OCI-LY1 (cell line): ENCODE results near the gene AP2M1.

Source experiments
- H2AFZ ChIP-seq: fragments of 200-600 bp; sonication (generic), shearing (Covaris generic); 2 replicates; pipeline ENCODE4 v1.6.0; 2014; ENCODE audit warnings: antibody characterized with exemption, mild to moderate bottlenecking, low read length
- H3F3A ChIP-seq: fragments of 200-600 bp; sonication (generic), shearing (Covaris generic); 2 replicates; pipeline ENCODE4 v1.6.0; 2014; ENCODE audit warnings: mild to moderate bottlenecking, antibody characterized with exemption, low read length, moderate library complexity; ENCODE audit not compliant: insufficient read depth
- H3K27ac ChIP-seq: fragments of 200-600 bp; sonication (generic); 2 replicates; pipeline ENCODE4 v1.5.1; 2014; ENCODE audit warnings: low read length, mixed run types, mild to moderate bottlenecking, low read depth; ENCODE audit not compliant: poor library complexity, severe bottlenecking
- H3K27me3 ChIP-seq: fragments of 200-600 bp; sonication (generic); 2 replicates; pipeline ENCODE4 v1.6.0; 2014; ENCODE audit warnings: antibody characterized with exemption, mild to moderate bottlenecking, low read length, moderate library complexity; ENCODE audit not compliant: insufficient read depth
- H3K36me3 ChIP-seq: fragments of 200-600 bp; sonication (generic); 2 replicates; pipeline ENCODE4 v1.6.1; 2014; ENCODE audit warnings: mild to moderate bottlenecking, antibody characterized with exemption, low read length, moderate library complexity, mixed read lengths; ENCODE audit not compliant: insufficient read depth
- H3K4me1 ChIP-seq: fragments of 200-600 bp; sonication (generic); 2 replicates; pipeline ENCODE4 v1.5.1; 2014; ENCODE audit warnings: mild to moderate bottlenecking, low read length, moderate library complexity; ENCODE audit not compliant: insufficient read depth, severe bottlenecking
- H3K4me2 ChIP-seq: fragments of 200-600 bp; sonication (generic), shearing (Covaris generic); 2 replicates; pipeline ENCODE4 v1.6.1; 2014; ENCODE audit warnings: low read length
- H3K4me3 ChIP-seq: fragments of 200-600 bp; sonication (generic); 2 replicates; pipeline ENCODE4 v1.5.1; 2014; ENCODE audit warnings: low read length, low read depth, mild to moderate bottlenecking, mixed read lengths; ENCODE audit not compliant: poor library complexity, severe bottlenecking
- H3K79me2 ChIP-seq: fragments of 200-600 bp; shearing (Covaris generic); 2 replicates; pipeline ENCODE4 v1.6.1; 2016; ENCODE audit warnings: mixed run types, low read length, mixed read lengths; ENCODE audit not compliant: insufficient read depth
- H3K9ac ChIP-seq: fragments of 200-600 bp; sonication (generic), shearing (Covaris generic); 2 replicates; pipeline ENCODE4 v1.6.1; 2014; ENCODE audit warnings: mild to moderate bottlenecking, low read length, mixed read lengths
- H3K9me2 ChIP-seq: fragments of 200-600 bp; sonication (generic), shearing (Covaris generic); 2 replicates; pipeline ENCODE4 v1.6.1; 2014; ENCODE audit warnings: low read depth, mild to moderate bottlenecking, low read length, mixed read lengths
- H3K9me3 ChIP-seq: fragments of 200-600 bp; shearing (Covaris generic); 2 replicates; pipeline ENCODE4 v1.6.1; 2014; ENCODE audit warnings: low read length, mixed read lengths
- H4K20me1 ChIP-seq: fragments of 200-600 bp; sonication (generic), shearing (Covaris generic); 2 replicates; pipeline ENCODE4 v1.6.0; 2016; ENCODE audit warnings: mild to moderate bottlenecking, low read length; ENCODE audit not compliant: insufficient read depth
- CTCF ChIP-seq: fragments of 200-600 bp; sonication (generic), shearing (Covaris generic); IDR thresholded peaks from 2 replicates; pipeline ENCODE4 v1.5.1; 2017; ENCODE audit warnings: mild to moderate bottlenecking, antibody characterized with exemption, low read length, moderate library complexity, mixed read lengths
- EZH2 ChIP-seq: fragments of 200-600 bp; sonication (generic), shearing (Covaris generic); IDR thresholded peaks from 2 replicates; pipeline ENCODE4 v1.8.0; 2017; ENCODE audit warnings: borderline replicate concordance, mixed run types, mild to moderate bottlenecking, antibody characterized with exemption, low read length, moderate library complexity, mixed read lengths

The AP2M1 gene

GRCh38 chr3:184165543-184165942 lies 9.1 kb upstream of the AP2M1 start:
- peaks cover 63% of the 10 kb centered on the region for H3K36me3 ChIP-seq
- no peaks in the 10 kb centered on the region for H4K20me1 ChIP-seq
- H3K79me2 ChIP-seq: no peaks in the 10 kb centered on the region
- H2AFZ ChIP-seq: no peak overlapping the region
- no peaks in the 10 kb centered on the region for H3K9me3 ChIP-seq
- no peak overlapping the region for H3K4me3 ChIP-seq
- H3K4me2 ChIP-seq: no peak overlapping the region
- H3K9me2 ChIP-seq: no peaks in the 10 kb centered on the region
- no peaks in the 10 kb centered on the region for H3K27me3 ChIP-seq
- TF ChIP-seq EZH2: no peak
- no peak for TF ChIP-seq CTCF
- H3K9ac ChIP-seq: no peak overlapping the region
- no peaks in the 10 kb centered on the region for H3F3A ChIP-seq
- no peak overlapping the region for H3K27ac ChIP-seq
- H3K4me1 ChIP-seq: no peaks in the 10 kb centered on the region

GRCh38 chr3:184166671-184167070 lies 8.0 kb upstream of the AP2M1 start:
- H3K27ac ChIP-seq: no peak overlapping the region
- no peak overlapping the region for H2AFZ ChIP-seq
- H3K79me2 ChIP-seq: no peaks in the 10 kb centered on the region
- TF ChIP-seq CTCF (no peak), EZH2 (no peak)
- no peak overlapping the region for H3K4me2 ChIP-seq
- no peaks in the 10 kb centered on the region for H3K9me2 ChIP-seq
- H3K36me3 ChIP-seq: peaks cover 74% of the 10 kb centered on the region
- H3K9ac ChIP-seq: no peak overlapping the region
- H3K4me3 ChIP-seq: no peak overlapping the region
- H3K4me1 ChIP-seq: no peaks in the 10 kb centered on the region
- H3F3A ChIP-seq: no peaks in the 10 kb centered on the region
- H3K27me3 ChIP-seq: no peaks in the 10 kb centered on the region
- no peaks in the 10 kb centered on the region for H3K9me3 ChIP-seq
- no peaks in the 10 kb centered on the region for H4K20me1 ChIP-seq

- TF ChIP-seq CTCF: no peak
- TF ChIP-seq EZH2: no peak
- Histone ChIP-seq H3K4me1 (no peaks in the 10 kb centered on the region), H3F3A (no peaks in the 10 kb centered on the region), H3K79me2 (no peaks in the 10 kb centered on the region), H3K9me3 (no peaks in the 10 kb centered on the region), H3K9ac (no peak overlapping the region), H3K4me3 (no peak overlapping the region), H3K27me3 (no peaks in the 10 kb centered on the region), H3K4me2 (no peak overlapping the region), H2AFZ (no peak overlapping the region), H3K27ac (no peak overlapping the region), H3K36me3 (peaks cover 78% of the 10 kb centered on the region), H3K9me2 (no peaks in the 10 kb centered on the region), H4K20me1 (no peaks in the 10 kb centered on the region)
These were observed 6.9 kb upstream of the AP2M1 start for GRCh38 chr3:184167786-184168185.
